Measurements from ENCODE around the gene BCL2L13. TPM values are rescaled to one million over a fixed set of nuclear protein-coding genes. Genes with fewer than 3 reads are reported as not detected.

BCL2L13 gene
- polyA plus RNA-seq, 4 donors = 15.1 to 35.1 (median 20.6) TPM

DNA sequence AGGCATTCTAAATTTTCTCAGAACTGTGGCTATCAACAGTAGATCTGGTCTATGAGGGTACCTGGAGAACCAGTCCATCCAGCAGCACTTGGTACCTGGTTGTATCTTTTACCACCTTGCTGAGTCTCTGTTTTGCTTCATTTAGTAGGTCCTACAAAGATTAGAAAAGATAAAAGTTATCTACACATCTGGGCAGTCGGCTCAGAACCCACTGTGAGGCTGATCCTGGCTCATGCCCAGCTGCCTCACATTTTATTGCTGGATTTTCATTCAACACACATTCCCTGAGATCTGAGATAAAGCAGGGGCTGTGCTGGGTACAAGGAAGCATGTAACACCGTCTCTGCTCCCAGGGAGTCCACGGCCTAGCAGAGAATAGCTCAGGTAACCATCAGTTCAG lies 37.5 kb upstream of the BCL2L13 start:
- 44 to 64% (median 48%) methylated on average over 3 of the region's 3 CpGs for WGBS, 3 donors
- FAIRE-seq (no peak), DNase-seq (no peak)
- Histone ChIP-seq H3K4me3 (ENCODE audit: low read depth in 1 of 3, low read length in 3 of 3) (no peak overlapping the region), H3K27ac (ENCODE audit: low read depth in 1 of 3, low read length in 2 of 3) (no peak overlapping the region), H3K4me1 (ENCODE audit: control insufficient read depth in 3 of 3, insufficient read depth in 2 of 3, low read depth in 1 of 3, low read length in 2 of 3) (no peaks in the 10 kb centered on the region), H3K36me3 (ENCODE audit: control insufficient read depth in 3 of 3, insufficient read depth in 2 of 3, low read depth in 1 of 3, low read length in 3 of 3) (peaks cover 9 to 35% (median 11%) of the 10 kb centered on the region in 3 donors), H3K27me3 (ENCODE audit: control insufficient read depth in 3 of 3, insufficient read depth in 3 of 3, low read length in 3 of 3) (no peaks in the 10 kb centered on the region), H3K9me3 (ENCODE audit: control insufficient read depth in 2 of 2, insufficient read depth in 1 of 2, low read depth in 1 of 2, low read length in 1 of 2) (no peaks in the 10 kb centered on the region)

DNA sequence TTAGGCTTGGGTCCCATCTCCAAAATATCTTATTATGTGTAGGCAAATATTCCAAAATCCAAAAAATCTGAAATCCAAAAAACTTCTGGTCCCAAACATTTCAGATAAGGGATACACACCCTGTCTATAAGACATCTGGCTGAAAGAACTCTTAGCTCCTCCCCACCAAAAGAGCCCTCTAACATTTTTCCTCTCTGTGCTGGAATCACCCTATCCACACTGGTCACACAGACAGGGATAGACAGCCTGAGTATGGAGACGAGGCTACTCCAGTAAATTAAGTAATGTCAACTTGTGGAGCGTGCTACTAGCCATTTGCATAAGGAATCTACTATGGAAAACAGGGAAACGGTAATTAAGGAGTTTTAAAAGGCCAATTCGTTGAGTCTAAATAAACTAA lies 34.9 kb upstream of the BCL2L13 start:
- no peak for FAIRE-seq

DNA sequence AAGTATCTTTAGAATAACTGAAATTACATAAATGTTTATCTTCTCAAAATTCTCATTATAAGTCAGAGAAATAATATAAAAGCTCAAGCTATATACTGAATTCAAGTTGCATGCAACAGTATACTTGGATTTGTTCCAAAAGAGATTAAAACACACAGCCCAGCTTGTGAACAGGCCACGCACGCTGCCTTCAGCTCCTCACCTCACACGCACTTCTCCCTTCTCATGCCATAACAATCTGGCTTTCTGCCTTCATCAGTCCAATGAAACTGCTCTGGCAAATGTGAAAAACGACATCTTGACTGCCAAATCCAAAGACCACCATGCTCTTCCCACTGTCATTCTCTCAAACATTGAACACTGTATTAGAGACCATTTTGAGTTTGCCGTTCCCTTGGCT lies 32.1 kb upstream of the BCL2L13 start:
- DNase-seq (no peak), FAIRE-seq (no peak)
- 72 to 79% (median 75%) methylated on average over 5 of the region's 5 CpGs for WGBS, 3 donors
- no peak overlapping the region for H3K27ac ChIP-seq (ENCODE audit: low read depth in 1 of 3, low read length in 2 of 3)
- H3K4me3 ChIP-seq (ENCODE audit: low read depth in 1 of 3, low read length in 3 of 3) = no peak overlapping the region
- peaks cover 5 to 18% (median 10%) of the 10 kb centered on the region in 3 donors for H3K36me3 ChIP-seq (ENCODE audit: control insufficient read depth in 3 of 3, insufficient read depth in 2 of 3, low read depth in 1 of 3, low read length in 3 of 3)
- no peaks in the 10 kb centered on the region for H3K27me3 ChIP-seq (ENCODE audit: control insufficient read depth in 3 of 3, insufficient read depth in 3 of 3, low read length in 3 of 3)
- no peaks in the 10 kb centered on the region for H3K4me1 ChIP-seq (ENCODE audit: control insufficient read depth in 3 of 3, insufficient read depth in 2 of 3, low read depth in 1 of 3, low read length in 2 of 3)
- H3K9me3 ChIP-seq (ENCODE audit: control insufficient read depth in 2 of 2, insufficient read depth in 1 of 2, low read depth in 1 of 2, low read length in 1 of 2) = no peaks in the 10 kb centered on the region

More for the DNA sequence above, 34.9 kb upstream of the BCL2L13 start:
- Histone ChIP-seq H3K9me3 (ENCODE audit: control insufficient read depth in 2 of 2, insufficient read depth in 1 of 2, low read depth in 1 of 2, low read length in 1 of 2) (no peaks in the 10 kb centered on the region), H3K36me3 (ENCODE audit: control insufficient read depth in 3 of 3, insufficient read depth in 2 of 3, low read depth in 1 of 3, low read length in 3 of 3) (peaks cover 6 to 25% (median 8%) of the 10 kb centered on the region in 3 donors), H3K4me1 (ENCODE audit: control insufficient read depth in 3 of 3, insufficient read depth in 2 of 3, low read depth in 1 of 3, low read length in 2 of 3) (no peaks in the 10 kb centered on the region), H3K27ac (ENCODE audit: low read depth in 1 of 3, low read length in 2 of 3) (no peak overlapping the region), H3K27me3 (ENCODE audit: control insufficient read depth in 3 of 3, insufficient read depth in 3 of 3, low read length in 3 of 3) (no peaks in the 10 kb centered on the region), H3K4me3 (ENCODE audit: low read depth in 1 of 3, low read length in 3 of 3) (no peak overlapping the region)
- no peak for DNase-seq
- WGBS, 3 donors = 88 to 90% (median 89%) methylated on average over 4 of the region's 4 CpGs

DNA sequence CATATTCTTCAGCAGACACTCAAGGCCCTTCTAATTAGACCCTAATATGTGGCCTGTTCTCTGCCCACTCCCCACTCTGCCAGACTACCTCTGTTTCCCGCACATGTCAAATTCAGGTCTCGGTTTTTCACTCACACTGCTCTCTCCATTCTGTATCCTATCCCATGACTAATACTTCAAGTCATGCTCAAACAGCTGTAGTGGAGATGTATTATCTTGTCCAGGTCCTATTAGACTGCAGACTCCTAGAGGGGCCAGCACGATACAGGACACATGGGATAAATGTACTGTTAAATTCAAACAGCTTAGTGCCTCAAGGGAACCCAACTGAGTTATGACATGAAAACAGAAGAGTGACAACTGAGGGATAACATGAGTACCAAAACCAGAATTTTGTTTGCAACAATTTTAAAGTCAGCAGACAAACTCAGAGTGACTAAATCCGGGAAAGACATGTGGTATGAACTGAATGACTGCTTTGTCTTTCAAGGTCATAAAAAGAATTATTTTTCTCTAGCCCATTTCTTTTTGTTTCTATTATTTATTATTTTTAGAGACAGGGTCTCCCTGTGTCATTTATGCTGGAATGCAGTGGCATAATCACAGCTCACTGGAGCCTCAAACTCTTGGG lies 30.6 kb upstream of the BCL2L13 start:
- H3K4me1 ChIP-seq (ENCODE audit: control insufficient read depth in 3 of 3, insufficient read depth in 2 of 3, low read depth in 1 of 3, low read length in 2 of 3) = no peaks in the 10 kb centered on the region
- H3K9me3 ChIP-seq (ENCODE audit: control insufficient read depth in 2 of 2, insufficient read depth in 1 of 2, low read depth in 1 of 2, low read length in 1 of 2) = no peaks in the 10 kb centered on the region
- WGBS, 3 donors = 87 to 92% (median 91%) methylated on average over 4 of the region's 4 CpGs
- H3K36me3 ChIP-seq (ENCODE audit: control insufficient read depth in 3 of 3, insufficient read depth in 2 of 3, low read depth in 1 of 3, low read length in 3 of 3) = peaks cover 9 to 19% (median 16%) of the 10 kb centered on the region in 3 donors
- no peak for DNase-seq
- H3K27me3 ChIP-seq (ENCODE audit: control insufficient read depth in 3 of 3, insufficient read depth in 3 of 3, low read length in 3 of 3) = no peaks in the 10 kb centered on the region
- H3K4me3 ChIP-seq (ENCODE audit: low read depth in 1 of 3, low read length in 3 of 3) = no peak overlapping the region
- H3K27ac ChIP-seq (ENCODE audit: low read depth in 1 of 3, low read length in 2 of 3) = no peak overlapping the region
- FAIRE-seq = no peak

DNA sequence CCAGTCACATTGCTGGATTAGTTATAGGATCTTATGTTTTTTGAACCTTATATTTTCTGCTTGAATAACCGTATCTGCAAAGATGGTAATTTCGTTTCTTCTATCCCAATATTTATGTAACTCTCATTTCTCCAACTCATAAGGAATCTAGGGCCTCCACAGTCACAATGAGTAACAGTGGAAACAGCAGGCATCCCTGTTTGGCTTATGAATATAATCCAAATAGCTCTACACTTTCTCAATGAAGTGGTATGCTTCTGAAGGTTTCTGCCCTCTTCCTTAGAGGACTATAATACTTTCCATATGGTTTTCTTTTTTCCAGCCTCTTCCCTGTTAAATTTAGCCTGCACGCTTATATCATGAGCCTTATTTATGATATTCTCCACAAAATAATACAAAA lies 26.5 kb upstream of the BCL2L13 start:
- H3K4me1 ChIP-seq (ENCODE audit: control insufficient read depth in 3 of 3, insufficient read depth in 2 of 3, low read depth in 1 of 3, low read length in 2 of 3) = no peaks in the 10 kb centered on the region
- peaks cover 9 to 22% (median 16%) of the 10 kb centered on the region in 3 donors for H3K36me3 ChIP-seq (ENCODE audit: control insufficient read depth in 3 of 3, insufficient read depth in 2 of 3, low read depth in 1 of 3, low read length in 3 of 3)
- H3K9me3 ChIP-seq (ENCODE audit: control insufficient read depth in 2 of 2, insufficient read depth in 1 of 2, low read depth in 1 of 2, low read length in 1 of 2) = no peaks in the 10 kb centered on the region
- no peaks in the 10 kb centered on the region for H3K27me3 ChIP-seq (ENCODE audit: control insufficient read depth in 3 of 3, insufficient read depth in 3 of 3, low read length in 3 of 3)
- no peak for FAIRE-seq
- WGBS, 3 donors = 58 to 85% (median 66%) methylated on average over 3 of the region's 3 CpGs
- H3K27ac ChIP-seq (ENCODE audit: low read depth in 1 of 3, low read length in 2 of 3) = no peak overlapping the region
- no peak overlapping the region for H3K4me3 ChIP-seq (ENCODE audit: low read depth in 1 of 3, low read length in 3 of 3)
- DNase-seq = no peak

DNA sequence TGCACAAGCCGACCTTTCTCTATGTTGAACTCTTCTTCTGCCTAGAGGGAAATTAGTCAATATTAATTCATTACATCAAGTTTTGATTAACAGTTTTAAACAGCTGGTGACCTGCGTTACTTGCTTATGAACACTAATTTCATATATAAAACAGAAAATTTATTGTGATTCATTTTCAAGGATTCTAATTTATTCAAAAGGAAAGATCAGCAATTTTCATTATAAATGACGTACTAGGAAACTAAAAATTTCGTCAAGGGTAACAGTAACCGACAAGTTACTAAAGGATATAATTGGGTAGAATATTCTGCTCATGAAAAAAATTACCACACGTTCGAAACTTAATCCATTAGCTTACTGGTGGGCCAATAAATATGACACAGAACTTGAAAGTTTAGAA lies 25.3 kb upstream of the BCL2L13 start:
- no peaks in the 10 kb centered on the region for H3K4me1 ChIP-seq (ENCODE audit: control insufficient read depth in 3 of 3, insufficient read depth in 2 of 3, low read depth in 1 of 3, low read length in 2 of 3)
- H3K36me3 ChIP-seq (ENCODE audit: control insufficient read depth in 3 of 3, insufficient read depth in 2 of 3, low read depth in 1 of 3, low read length in 3 of 3) = peaks cover 6 to 21% (median 12%) of the 10 kb centered on the region in 3 donors
- no peak for DNase-seq
- H3K4me3 ChIP-seq (ENCODE audit: low read depth in 1 of 3, low read length in 3 of 3) = no peak overlapping the region
- 90 to 94% (median 91%) methylated on average over 7 of the region's 7 CpGs for WGBS, 3 donors
- H3K27ac ChIP-seq (ENCODE audit: low read depth in 1 of 3, low read length in 2 of 3) = no peak overlapping the region
- FAIRE-seq = no peak
- no peaks in the 10 kb centered on the region for H3K27me3 ChIP-seq (ENCODE audit: control insufficient read depth in 3 of 3, insufficient read depth in 3 of 3, low read length in 3 of 3)
- H3K9me3 ChIP-seq (ENCODE audit: control insufficient read depth in 2 of 2, insufficient read depth in 1 of 2, low read depth in 1 of 2, low read length in 1 of 2) = no peaks in the 10 kb centered on the region

DNA sequence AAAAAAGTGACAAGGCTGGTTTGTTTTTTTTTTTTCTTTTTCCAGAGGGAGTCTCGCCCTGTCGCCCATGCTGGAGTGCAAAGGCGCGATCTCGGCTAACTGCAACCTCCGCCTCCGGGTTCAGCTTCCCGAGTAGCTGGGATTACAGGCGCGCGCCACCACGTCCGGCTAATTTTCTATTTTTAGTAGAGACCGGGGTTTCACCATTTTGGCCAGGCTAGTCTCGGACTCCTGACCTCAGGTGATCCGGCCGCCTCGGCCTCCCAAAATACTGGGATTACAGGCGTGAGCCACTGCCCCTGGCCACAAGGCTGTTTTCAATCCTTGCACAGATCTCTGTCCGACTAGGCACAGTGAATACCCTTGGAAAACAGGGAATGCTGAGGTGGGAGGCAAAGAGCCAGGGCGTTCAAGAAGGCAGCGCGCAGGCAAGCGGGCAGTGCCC lies 10.6 kb upstream of the BCL2L13 start:
- H3K27ac ChIP-seq (ENCODE audit: low read depth in 1 of 3, low read length in 2 of 3) = peak overlapping the region; percentile 82 to 96 (median 94)
- 3 to 8% (median 6%) methylated on average over 24 of the region's 24 CpGs for WGBS, 3 donors
- FAIRE-seq (no peak), DNase-seq (peak in 1 of 2 donors; percentile 21)
- peaks cover 0 to 14% (median 0%) of the 10 kb centered on the region in 3 donors for H3K36me3 ChIP-seq (ENCODE audit: control insufficient read depth in 3 of 3, insufficient read depth in 2 of 3, low read depth in 1 of 3, low read length in 3 of 3)
- H3K4me3 ChIP-seq (ENCODE audit: low read depth in 1 of 3, low read length in 3 of 3) = peak overlapping the region; percentile 91 to 98 (median 92)
- H3K9me3 ChIP-seq (ENCODE audit: control insufficient read depth in 2 of 2, insufficient read depth in 1 of 2, low read depth in 1 of 2, low read length in 1 of 2) = no peaks in the 10 kb centered on the region
- H3K4me1 ChIP-seq (ENCODE audit: control insufficient read depth in 3 of 3, insufficient read depth in 2 of 3, low read depth in 1 of 3, low read length in 2 of 3) = peaks cover 0 to 4% (median 3%) of the 10 kb centered on the region in 3 donors
- H3K27me3 ChIP-seq (ENCODE audit: control insufficient read depth in 3 of 3, insufficient read depth in 3 of 3, low read length in 3 of 3) = no peaks in the 10 kb centered on the region

DNA sequence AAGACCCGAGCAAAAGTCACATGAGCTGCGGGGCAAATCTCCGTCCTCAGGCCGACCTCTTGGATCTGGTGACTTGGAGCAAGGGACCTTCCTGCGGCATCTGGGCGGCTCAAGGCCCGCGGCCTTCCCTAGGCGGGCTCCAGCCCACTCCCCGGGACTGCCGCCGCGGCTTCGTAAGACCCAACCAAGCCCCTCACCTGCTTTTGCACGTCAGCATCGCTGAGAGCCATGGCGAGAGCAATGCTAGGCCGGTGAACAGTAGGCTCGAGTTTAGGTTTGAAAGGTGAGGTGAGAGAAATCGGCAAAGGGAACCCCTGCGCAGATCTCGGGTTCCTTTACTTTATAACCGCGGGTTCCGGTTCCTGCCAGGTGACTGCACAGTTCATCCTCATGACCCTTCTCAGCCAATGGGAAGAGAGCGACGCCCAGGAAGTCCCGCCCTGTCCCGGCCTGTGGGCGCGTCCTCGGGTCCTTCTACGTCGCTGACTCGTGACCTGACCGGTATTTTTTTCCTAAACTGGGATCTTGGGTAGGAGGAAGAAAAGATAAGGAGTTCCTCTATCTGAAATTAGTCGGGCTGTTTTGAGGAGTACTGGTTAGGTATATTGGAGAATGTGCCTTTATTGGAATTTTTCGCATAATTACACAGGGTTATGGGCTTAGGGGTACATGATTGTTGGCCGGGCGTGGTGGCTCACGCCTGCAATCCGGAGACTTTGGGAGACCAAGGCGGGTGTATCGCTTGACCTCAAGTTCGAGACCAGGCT lies 10.0 kb upstream of the BCL2L13 start, which contains the start of gene ATP6V1E1:
TSS of gene ATP6V1E1 (minus strand) at position 344 of the 767 bp plus-strand sequence. CDS start at position 230, 114 bp downstream.
- DNase-seq = peak; percentile 98 to 99
- Histone ChIP-seq H3K27ac (ENCODE audit: low read depth in 1 of 3, low read length in 2 of 3) (peak within 1 kb of the TSS; percentile 82 to 96 (median 94)), H3K4me3 (ENCODE audit: low read depth in 1 of 3, low read length in 3 of 3) (peak within 1 kb of the TSS; percentile 91 to 98 (median 92)), H3K9me3 (ENCODE audit: control insufficient read depth in 2 of 2, insufficient read depth in 1 of 2, low read depth in 1 of 2, low read length in 1 of 2) (no peaks in the 10 kb centered on the region), H3K27me3 (ENCODE audit: control insufficient read depth in 3 of 3, insufficient read depth in 3 of 3, low read length in 3 of 3) (no peaks in the 10 kb centered on the region), H3K36me3 (ENCODE audit: control insufficient read depth in 3 of 3, insufficient read depth in 2 of 3, low read depth in 1 of 3, low read length in 3 of 3) (peaks cover 0 to 10% (median 0%) of the 10 kb centered on the region in 3 donors), H3K4me1 (ENCODE audit: control insufficient read depth in 3 of 3, insufficient read depth in 2 of 3, low read depth in 1 of 3, low read length in 2 of 3) (peaks cover 0 to 6% (median 4%) of the 10 kb centered on the region in 3 donors)
- 0 to 1% (median 0%) methylated on average over 45 of the region's 45 CpGs for WGBS, 3 donors
- FAIRE-seq = peak; percentile 36
